Heart left ventricle (tissue), 13 donors: ENCODE data around the gene MINDY2.

ENCODE experiments used
- POLR2A ChIP-seq, 2 donors: fragments of 450-650 bp; IDR thresholded peaks; one replicate each; pipeline ENCODE4 v1.6.1; 2017; ENCODE audit warnings: antibody characterized with exemption in 2 of 2, mild to moderate bottlenecking in 2 of 2, moderate library complexity in 2 of 2
- TF ChIP-seq, protein P1 (sequence below), 12 donors: fragments of 200-600 bp; sonication (generic) in 4 of 12; IDR thresholded peaks; one replicate each; pipeline versions ENCODE4 v1.5.0 to v1.8.0; 2018 to 2022; ENCODE audit warnings: antibody characterized with exemption in 12 of 12, mild to moderate bottlenecking in 5 of 12
- donor health status: ischemic (EF 13 %, LVEDD 7.1; RV severe dilation, severe dysfunction).
- donor health status: DM: no; HTN: yes; CAD: no.
- donor health status: DM: no; HTN: no; CAD: no.
- donor health status: ischemic (EF 25% LVEDD 6.9; RV normal size, moderate dysfunction).
- donor health status: ischemic (EF 25% LVEDD 5.7; RV mildly dilated, moderate dysfunction).
- donor health status: ischemic (EF 35%, LVEDD 5.7; RV mildly dilated, moderate dysfunction).
- donor health status: nonischemic (EF 11% LVEDD 7.7; RV severe dilation, severe dysfunction).
- donor health status: DM: yes; HTN: yes; CAD: no.
- donor health status: PGD.
- donor health status: ischemic (EF 29% LVEDD 5.4; RV normal size, mild dysfunction).
- donor health status: nonischemic (EF 23%, LVEDD 6.1; RV moderate dilation, normal function).

DNA sequence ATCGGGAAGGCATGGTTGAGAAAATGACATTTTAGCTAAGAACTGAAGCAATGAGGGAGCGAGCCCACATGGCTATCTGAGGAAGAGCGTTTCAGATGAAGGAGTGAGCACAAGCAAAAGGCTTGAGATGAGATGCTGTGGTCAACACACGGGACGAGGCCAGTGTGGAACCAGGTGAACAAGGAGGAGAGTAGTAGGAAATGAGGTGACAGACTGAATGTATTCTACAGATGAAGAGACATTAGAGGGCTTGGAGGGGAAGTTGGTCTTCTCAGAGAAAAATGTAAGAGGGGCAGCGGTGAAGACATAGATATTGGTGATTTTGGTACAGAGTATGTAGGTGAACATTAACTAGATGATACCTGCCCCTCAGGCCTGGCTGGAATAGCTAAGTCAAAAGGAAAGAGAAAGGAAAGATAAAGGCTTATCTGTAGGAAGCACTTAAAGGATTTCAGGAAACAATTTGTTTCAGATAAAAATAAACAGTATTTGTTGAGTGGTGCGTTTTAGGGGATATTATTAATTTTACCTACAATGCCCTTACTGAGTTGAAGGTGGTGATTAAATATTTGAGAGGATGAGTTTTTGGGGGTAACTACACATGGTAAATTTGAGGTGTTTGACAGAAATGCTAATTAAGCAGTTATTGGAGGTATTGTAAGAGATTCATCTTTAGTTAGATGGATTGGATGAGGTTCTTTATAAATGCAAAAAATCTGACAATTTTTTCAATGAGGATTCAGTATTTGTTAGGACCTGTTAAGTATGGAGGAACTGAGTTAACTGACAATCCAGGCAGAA, 105.4 kb downstream of the MINDY2 start:
- TF ChIP-seq POLR2A (IDR thresholded peaks at IDR 0.05), result no peak
- TF ChIP-seq, protein P1, sequence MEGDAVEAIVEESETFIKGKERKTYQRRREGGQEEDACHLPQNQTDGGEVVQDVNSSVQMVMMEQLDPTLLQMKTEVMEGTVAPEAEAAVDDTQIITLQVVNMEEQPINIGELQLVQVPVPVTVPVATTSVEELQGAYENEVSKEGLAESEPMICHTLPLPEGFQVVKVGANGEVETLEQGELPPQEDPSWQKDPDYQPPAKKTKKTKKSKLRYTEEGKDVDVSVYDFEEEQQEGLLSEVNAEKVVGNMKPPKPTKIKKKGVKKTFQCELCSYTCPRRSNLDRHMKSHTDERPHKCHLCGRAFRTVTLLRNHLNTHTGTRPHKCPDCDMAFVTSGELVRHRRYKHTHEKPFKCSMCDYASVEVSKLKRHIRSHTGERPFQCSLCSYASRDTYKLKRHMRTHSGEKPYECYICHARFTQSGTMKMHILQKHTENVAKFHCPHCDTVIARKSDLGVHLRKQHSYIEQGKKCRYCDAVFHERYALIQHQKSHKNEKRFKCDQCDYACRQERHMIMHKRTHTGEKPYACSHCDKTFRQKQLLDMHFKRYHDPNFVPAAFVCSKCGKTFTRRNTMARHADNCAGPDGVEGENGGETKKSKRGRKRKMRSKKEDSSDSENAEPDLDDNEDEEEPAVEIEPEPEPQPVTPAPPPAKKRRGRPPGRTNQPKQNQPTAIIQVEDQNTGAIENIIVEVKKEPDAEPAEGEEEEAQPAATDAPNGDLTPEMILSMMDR (IDR thresholded peaks at IDR 0.05), result no peak
